ENCODE measurements around the gene SPATA6L. TPM values are rescaled to one million over a fixed set of nuclear protein-coding genes. Genes with fewer than 3 reads are reported as not detected.

Gene SPATA6L
- total and polyA plus RNA-seq, 2 experiments from 2014 or later: 1.7 to 1.9 TPM

DNA sequence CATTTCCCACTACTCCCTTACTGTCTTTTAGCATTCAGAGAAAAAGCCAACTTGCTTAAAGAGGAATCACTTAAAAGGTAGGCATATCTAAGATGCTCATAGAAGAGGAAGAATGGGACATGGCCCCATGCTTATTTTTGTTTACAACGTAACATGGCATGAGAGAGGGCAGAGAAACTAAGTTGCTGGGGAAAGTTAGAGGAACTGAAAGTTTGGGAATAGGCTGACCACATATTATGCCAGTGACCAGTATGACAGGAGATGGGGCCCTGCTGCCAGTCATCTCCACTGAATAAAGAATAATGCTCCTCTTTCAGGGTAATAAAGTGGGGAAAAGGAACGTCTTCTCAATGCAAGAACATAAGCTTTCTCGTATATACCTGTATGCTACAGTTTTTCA is 2.3 kb downstream of the SPATA6L start:
- Histone ChIP-seq H3K27ac (ENCODE audit: low read depth) (peak overlapping the region; percentile 33; the same call in 1 of the 2 replicates), H3K79me2 (replicated peaks; ENCODE audit: insufficient read depth) (peaks cover 13% of the 10 kb centered on the region; the same call in 1 of the 2 replicates), H3K4me3 (peak overlapping the region; percentile 79; the same call in 1 of the 2 replicates), H3K36me3 (ENCODE audit: insufficient read depth) (no peaks in the 10 kb centered on the region), H4K20me1 (replicated peaks; ENCODE audit: insufficient read depth) (no peaks in the 10 kb centered on the region), H3K9me2 (ENCODE audit: insufficient read depth) (no peaks in the 10 kb centered on the region), H3K4me1 (ENCODE audit: insufficient read depth) (peaks cover 40% of the 10 kb centered on the region), H2AFZ (no peak overlapping the region), H3K27me3 (ENCODE audit: insufficient read depth) (0 out of 2 replicates have a peak, but pooled peaks cover 2% of the 10 kb centered on the region), H3F3A (replicated peaks; ENCODE audit: low read depth) (no peaks in the 10 kb centered on the region), H3K4me2 (peak overlapping the region; percentile 89)
- peaks cover 51% of the 10 kb centered on the region for H3K4me1 Mint-ChIP-seq
- no peak for ATAC-seq
- no peak for DNase-seq (ENCODE audit: low spot score)
- peak overlapping the region; percentile 75 for H3K4me3 Mint-ChIP-seq
- H3K27ac Mint-ChIP-seq: no peak overlapping the region
- 0 out of 3 replicates have a peak, but pooled peaks cover 3% of the 10 kb centered on the region for H3K9me3 Mint-ChIP-seq
- peaks cover 5% of the 10 kb centered on the region for H3K27me3 Mint-ChIP-seq (ENCODE audit: insufficient read depth, low read depth, poor library complexity)
- no peak for TF ChIP-seq EZH2phosphoT487 (IDR thresholded peaks at IDR 0.05; ENCODE audit: unreplicated experiment)
- TF ChIP-seq, protein P1, sequence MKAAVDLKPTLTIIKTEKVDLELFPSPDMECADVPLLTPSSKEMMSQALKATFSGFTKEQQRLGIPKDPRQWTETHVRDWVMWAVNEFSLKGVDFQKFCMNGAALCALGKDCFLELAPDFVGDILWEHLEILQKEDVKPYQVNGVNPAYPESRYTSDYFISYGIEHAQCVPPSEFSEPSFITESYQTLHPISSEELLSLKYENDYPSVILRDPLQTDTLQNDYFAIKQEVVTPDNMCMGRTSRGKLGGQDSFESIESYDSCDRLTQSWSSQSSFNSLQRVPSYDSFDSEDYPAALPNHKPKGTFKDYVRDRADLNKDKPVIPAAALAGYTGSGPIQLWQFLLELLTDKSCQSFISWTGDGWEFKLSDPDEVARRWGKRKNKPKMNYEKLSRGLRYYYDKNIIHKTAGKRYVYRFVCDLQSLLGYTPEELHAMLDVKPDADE (IDR thresholded peaks at IDR 0.05): no peak
- no peak for TF ChIP-seq EZH2 (IDR thresholded peaks at IDR 0.05; ENCODE audit: low read depth, unreplicated experiment)
- TF ChIP-seq CREB1 (CRISPR knock-in tag; IDR thresholded peaks at IDR 0.05; ENCODE audit: low read depth): no peak
- TF ChIP-seq, protein P2, sequence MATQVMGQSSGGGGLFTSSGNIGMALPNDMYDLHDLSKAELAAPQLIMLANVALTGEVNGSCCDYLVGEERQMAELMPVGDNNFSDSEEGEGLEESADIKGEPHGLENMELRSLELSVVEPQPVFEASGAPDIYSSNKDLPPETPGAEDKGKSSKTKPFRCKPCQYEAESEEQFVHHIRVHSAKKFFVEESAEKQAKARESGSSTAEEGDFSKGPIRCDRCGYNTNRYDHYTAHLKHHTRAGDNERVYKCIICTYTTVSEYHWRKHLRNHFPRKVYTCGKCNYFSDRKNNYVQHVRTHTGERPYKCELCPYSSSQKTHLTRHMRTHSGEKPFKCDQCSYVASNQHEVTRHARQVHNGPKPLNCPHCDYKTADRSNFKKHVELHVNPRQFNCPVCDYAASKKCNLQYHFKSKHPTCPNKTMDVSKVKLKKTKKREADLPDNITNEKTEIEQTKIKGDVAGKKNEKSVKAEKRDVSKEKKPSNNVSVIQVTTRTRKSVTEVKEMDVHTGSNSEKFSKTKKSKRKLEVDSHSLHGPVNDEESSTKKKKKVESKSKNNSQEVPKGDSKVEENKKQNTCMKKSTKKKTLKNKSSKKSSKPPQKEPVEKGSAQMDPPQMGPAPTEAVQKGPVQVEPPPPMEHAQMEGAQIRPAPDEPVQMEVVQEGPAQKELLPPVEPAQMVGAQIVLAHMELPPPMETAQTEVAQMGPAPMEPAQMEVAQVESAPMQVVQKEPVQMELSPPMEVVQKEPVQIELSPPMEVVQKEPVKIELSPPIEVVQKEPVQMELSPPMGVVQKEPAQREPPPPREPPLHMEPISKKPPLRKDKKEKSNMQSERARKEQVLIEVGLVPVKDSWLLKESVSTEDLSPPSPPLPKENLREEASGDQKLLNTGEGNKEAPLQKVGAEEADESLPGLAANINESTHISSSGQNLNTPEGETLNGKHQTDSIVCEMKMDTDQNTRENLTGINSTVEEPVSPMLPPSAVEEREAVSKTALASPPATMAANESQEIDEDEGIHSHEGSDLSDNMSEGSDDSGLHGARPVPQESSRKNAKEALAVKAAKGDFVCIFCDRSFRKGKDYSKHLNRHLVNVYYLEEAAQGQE (IDR thresholded peaks at IDR 0.05; ENCODE audit: unreplicated experiment): no peak
- TF ChIP-seq ZNF114 (CRISPR knock-in tag; IDR thresholded peaks at IDR 0.05): no peak
- TF ChIP-seq, protein P3, sequence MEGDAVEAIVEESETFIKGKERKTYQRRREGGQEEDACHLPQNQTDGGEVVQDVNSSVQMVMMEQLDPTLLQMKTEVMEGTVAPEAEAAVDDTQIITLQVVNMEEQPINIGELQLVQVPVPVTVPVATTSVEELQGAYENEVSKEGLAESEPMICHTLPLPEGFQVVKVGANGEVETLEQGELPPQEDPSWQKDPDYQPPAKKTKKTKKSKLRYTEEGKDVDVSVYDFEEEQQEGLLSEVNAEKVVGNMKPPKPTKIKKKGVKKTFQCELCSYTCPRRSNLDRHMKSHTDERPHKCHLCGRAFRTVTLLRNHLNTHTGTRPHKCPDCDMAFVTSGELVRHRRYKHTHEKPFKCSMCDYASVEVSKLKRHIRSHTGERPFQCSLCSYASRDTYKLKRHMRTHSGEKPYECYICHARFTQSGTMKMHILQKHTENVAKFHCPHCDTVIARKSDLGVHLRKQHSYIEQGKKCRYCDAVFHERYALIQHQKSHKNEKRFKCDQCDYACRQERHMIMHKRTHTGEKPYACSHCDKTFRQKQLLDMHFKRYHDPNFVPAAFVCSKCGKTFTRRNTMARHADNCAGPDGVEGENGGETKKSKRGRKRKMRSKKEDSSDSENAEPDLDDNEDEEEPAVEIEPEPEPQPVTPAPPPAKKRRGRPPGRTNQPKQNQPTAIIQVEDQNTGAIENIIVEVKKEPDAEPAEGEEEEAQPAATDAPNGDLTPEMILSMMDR (conservative IDR thresholded peaks at IDR 0.05; ENCODE audit: low read depth in 2 of 2): no peak
- no peak for TF ChIP-seq NANOG (IDR thresholded peaks at IDR 0.05; ENCODE audit: borderline replicate concordance)
- TF ChIP-seq POLR2AphosphoS5 (IDR thresholded peaks at IDR 0.05; ENCODE audit: low read depth): no peak
- no peak for TF ChIP-seq STAT1 (IDR thresholded peaks at IDR 0.05; ENCODE audit: unreplicated experiment)
- H3K36me3 Mint-ChIP-seq (ENCODE audit: low read depth): peaks cover 4% of the 10 kb centered on the region; the same call in 1 of the 3 replicates
